ENCODE results near the gene FOXE3.

FOXE3 gene

GRCh38 chr1:47438165-47439016 lies 22.3 kb downstream of the FOXE3 start:
- peak overlapping the region; percentile 70; the same call in 1 of the 2 replicates for H3K9ac ChIP-seq

DNA sequence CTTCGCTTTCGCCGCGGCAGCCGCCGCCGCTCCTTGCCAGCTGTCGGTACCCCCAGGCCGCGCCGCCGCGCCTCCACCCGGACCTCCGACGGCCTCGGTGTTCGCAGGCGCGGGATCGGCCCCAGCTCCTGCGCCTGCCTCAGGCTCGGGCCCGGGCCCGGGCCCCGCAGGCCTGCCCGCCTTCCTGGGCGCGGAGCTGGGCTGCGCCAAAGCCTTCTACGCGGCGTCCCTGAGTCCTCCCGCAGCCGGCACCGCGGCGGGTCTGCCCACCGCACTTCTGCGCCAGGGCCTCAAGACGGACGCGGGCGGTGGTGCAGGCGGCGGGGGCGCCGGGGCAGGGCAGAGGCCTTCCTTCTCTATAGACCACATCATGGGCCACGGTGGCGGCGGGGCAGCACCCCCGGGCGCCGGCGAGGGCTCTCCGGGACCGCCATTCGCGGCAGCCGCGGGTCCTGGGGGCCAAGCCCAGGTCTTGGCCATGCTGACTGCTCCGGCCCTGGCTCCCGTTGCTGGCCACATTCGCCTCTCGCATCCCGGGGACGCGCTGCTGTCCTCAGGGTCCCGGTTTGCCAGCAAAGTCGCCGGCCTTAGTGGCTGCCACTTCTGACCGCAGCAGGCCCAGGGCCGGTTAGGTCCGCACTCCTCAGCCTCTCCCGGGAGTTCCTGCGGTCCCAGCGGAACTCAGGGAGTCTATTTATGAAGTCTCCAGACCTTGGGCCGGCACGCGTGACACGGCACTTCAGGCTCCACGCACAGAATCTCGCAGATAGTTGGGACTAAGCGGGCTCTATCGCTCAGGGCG lies 23.1 kb downstream of the FOXE3 start:
- TF ChIP-seq Cebpa-rat (IDR thresholded peaks at IDR 0.05): no peak
- H4K20me1 ChIP-seq: peaks cover 77% of the 10 kb centered on the region

More at GRCh38 chr1:47438165-47439016, 22.3 kb downstream of the FOXE3 start:
- H3K4me2 ChIP-seq: peak overlapping the region; percentile 96
- no peak for TF ChIP-seq Cebpa-rat (IDR thresholded peaks at IDR 0.05)
- peaks cover 10% of the 10 kb centered on the region; the same call in 1 of the 2 replicates for H3K36me3 ChIP-seq
- peaks cover 94% of the 10 kb centered on the region for H3K27me3 ChIP-seq
- peak overlapping the region; percentile 80 for H3K4me3 ChIP-seq
- peaks cover 4% of the 10 kb centered on the region; the same call in 1 of the 2 replicates for H3K9me3 ChIP-seq
- peaks cover 77% of the 10 kb centered on the region for H4K20me1 ChIP-seq
- no peak overlapping the region for H3K27ac ChIP-seq
- H3K4me1 ChIP-seq: peaks cover 34% of the 10 kb centered on the region

GRCh38 chr1:47439819-47440598 lies 23.9 kb downstream of the FOXE3 start:
- H3K4me2 ChIP-seq: peak overlapping the region; percentile 96; the same call in 1 of the 2 replicates
- H3K9me3 ChIP-seq: peaks cover 4% of the 10 kb centered on the region; the same call in 1 of the 2 replicates
- H3K4me3 ChIP-seq: no peak overlapping the region; the same call in 1 of the 2 replicates
- peaks cover 94% of the 10 kb centered on the region for H3K27me3 ChIP-seq
- no peak for TF ChIP-seq Cebpa-rat (IDR thresholded peaks at IDR 0.05)
- H3K27ac ChIP-seq: no peak overlapping the region
- H3K4me1 ChIP-seq: peaks cover 35% of the 10 kb centered on the region
- H4K20me1 ChIP-seq: peaks cover 77% of the 10 kb centered on the region
- no peaks in the 10 kb centered on the region for H3K36me3 ChIP-seq
- H3K9ac ChIP-seq: no peak overlapping the region

More for the DNA sequence above, 23.1 kb downstream of the FOXE3 start:
- H3K27ac ChIP-seq: no peak overlapping the region
- peaks cover 29% of the 10 kb centered on the region for H3K4me1 ChIP-seq
- H3K9me3 ChIP-seq: peaks cover 4% of the 10 kb centered on the region; the same call in 1 of the 2 replicates
- peaks cover 3% of the 10 kb centered on the region; the same call in 1 of the 2 replicates for H3K36me3 ChIP-seq
- peak overlapping the region; percentile 80 for H3K4me3 ChIP-seq
- peaks cover 94% of the 10 kb centered on the region for H3K27me3 ChIP-seq
- peak overlapping the region; percentile 96 for H3K4me2 ChIP-seq
- no peak overlapping the region for H3K9ac ChIP-seq

DNA sequence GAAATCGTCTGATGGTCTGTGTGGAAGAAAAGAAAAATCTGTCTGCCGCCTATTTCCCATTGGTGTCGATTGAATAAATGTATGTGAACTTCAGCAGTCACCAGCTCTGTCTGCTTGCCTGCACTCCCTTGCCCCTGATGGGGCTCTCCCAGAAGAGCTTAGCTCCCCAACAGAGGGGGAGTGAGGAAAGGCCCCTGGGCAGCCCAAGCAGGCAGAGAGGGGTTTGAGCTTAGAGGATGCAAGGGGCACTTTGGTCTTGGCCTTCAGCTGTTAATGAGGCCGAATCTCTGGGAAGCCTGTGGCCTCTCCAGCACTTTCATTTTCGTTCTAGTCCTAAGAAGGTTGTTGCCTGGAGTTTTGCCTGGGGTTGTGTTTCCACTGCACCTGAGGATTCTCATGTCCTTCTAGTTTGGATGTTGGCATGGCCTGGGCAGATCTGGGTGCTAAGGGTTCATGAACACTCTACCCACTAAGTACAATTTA lies 24.6 kb downstream of the FOXE3 start:
- H3K9ac ChIP-seq: no peak overlapping the region
- H3K36me3 ChIP-seq: no peaks in the 10 kb centered on the region
- no peak overlapping the region for H3K27ac ChIP-seq
- peaks cover 38% of the 10 kb centered on the region for H3K4me1 ChIP-seq
- peaks cover 94% of the 10 kb centered on the region for H3K27me3 ChIP-seq
- H4K20me1 ChIP-seq: peaks cover 77% of the 10 kb centered on the region
- H3K4me2 ChIP-seq: no peak overlapping the region
- TF ChIP-seq Cebpa-rat (IDR thresholded peaks at IDR 0.05): no peak
- peaks cover 4% of the 10 kb centered on the region; the same call in 1 of the 2 replicates for H3K9me3 ChIP-seq
- H3K4me3 ChIP-seq: no peak overlapping the region

DNA sequence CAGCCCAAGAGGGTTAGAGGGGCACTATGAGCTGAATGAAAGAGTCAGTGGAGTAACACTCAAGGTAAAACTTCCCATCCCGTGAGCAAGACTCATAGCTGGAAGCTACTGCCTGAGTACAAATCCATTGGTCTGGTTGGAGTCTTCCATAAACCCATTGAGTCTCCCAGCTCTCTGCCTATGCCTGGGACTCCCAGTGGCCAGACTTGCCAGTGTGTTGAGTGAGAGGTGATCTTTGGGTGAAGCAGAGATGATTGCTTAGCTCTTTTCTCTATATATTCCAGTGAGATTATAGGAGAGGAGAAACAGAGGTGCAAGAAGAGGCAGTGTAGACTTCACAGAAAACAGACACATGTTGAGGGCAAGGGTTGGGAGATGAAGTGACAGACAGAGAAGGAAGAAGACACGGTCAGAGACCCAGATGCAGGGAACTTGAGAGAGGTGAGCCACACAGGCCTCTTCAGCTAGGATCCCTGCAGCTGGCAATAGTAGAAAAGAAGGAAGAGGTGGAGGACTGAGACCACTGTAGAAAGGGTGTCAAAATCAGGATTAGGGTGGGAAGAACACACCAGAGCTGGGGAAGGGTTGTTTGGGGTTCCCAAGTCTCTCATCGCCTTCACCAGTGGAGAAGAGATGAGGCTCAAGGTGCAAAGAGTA lies 25.5 kb downstream of the FOXE3 start:
- Histone ChIP-seq H3K9ac (no peak overlapping the region), H3K4me3 (no peak overlapping the region), H4K20me1 (peaks cover 77% of the 10 kb centered on the region), H3K9me3 (peaks cover 4% of the 10 kb centered on the region; the same call in 1 of the 2 replicates), H3K27ac (no peak overlapping the region), H3K4me1 (peaks cover 28% of the 10 kb centered on the region), H3K36me3 (no peaks in the 10 kb centered on the region), H3K4me2 (no peak overlapping the region), H3K27me3 (peaks cover 94% of the 10 kb centered on the region)
- no peak for TF ChIP-seq Cebpa-rat (IDR thresholded peaks at IDR 0.05)

DNA sequence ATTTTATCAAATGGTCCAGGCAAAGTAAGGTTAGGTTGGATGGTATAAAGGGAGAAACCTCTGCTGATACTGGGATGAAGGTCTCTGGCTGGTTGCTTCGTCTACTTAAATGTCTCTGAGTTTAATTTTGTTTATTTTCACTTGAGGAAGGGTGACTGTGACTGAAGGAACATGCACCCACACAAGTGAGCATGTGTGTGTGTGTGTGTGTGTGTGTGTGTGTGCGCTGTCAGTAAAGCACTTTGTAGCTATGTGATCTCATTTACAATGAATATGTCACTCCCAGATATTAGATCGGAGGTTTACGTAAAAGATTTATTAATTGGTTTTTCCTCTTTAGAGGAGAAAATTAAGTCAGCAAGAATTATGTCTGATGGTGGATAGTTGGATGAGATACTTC lies 26.1 kb downstream of the FOXE3 start:
- Histone ChIP-seq H3K9me3 (peaks cover 4% of the 10 kb centered on the region; the same call in 1 of the 2 replicates), H3K4me1 (peaks cover 25% of the 10 kb centered on the region), H3K27ac (no peak overlapping the region), H4K20me1 (peaks cover 84% of the 10 kb centered on the region), H3K9ac (no peak overlapping the region), H3K4me2 (no peak overlapping the region), H3K27me3 (peaks cover 94% of the 10 kb centered on the region), H3K36me3 (no peaks in the 10 kb centered on the region), H3K4me3 (no peak overlapping the region)
- TF ChIP-seq Cebpa-rat (IDR thresholded peaks at IDR 0.05): no peak

DNA sequence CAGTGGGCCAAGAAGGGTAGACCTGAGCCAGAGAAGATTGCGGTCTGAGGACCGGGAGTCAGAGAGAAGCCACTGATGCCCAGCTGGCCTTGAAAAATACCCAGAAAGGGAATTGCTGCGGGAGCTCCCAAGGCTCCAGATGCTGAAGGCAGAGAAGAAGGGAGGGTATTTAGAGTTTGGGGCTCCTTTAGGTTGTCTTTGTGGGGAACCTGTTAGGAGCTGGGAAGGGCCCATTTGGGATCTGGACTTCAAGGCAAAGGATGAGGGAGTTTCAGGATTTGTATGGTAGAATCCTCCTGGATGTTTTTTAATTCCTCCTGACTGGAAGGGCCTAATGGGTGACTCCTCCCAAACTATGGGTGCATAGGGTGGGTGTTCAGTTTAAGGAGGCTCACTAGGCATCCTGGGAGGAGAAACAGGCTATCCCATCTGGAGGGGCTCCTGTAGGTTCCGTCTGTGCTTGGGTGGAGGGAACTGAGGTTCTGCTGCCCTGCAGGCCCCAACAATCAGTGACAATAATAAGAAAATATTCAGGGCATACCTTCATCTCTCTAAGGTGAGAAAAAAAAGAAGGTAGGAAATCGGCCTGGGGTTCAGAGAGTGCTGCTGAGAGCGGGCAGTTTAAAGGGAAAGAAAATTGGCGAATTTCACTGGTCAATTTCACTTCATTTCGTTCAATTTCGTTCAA lies 26.9 kb downstream of the FOXE3 start:
- Histone ChIP-seq H3K4me3 (no peak overlapping the region), H3K36me3 (no peaks in the 10 kb centered on the region), H3K27ac (no peak overlapping the region), H3K9me3 (peaks cover 4% of the 10 kb centered on the region; the same call in 1 of the 2 replicates), H4K20me1 (peaks cover 87% of the 10 kb centered on the region), H3K27me3 (peaks cover 100% of the 10 kb centered on the region), H3K9ac (no peak overlapping the region), H3K4me1 (peaks cover 25% of the 10 kb centered on the region), H3K4me2 (no peak overlapping the region)
- TF ChIP-seq Cebpa-rat (IDR thresholded peaks at IDR 0.05): no peak

All from BLaER1 (cell line).